ENCODE data around the gene CYP46A1. TPM values are rescaled to one million over a fixed set of nuclear protein-coding genes. Genes with fewer than 3 reads are reported as not detected.

The CYP46A1 gene
- total and polyA plus RNA-seq, 4 donors = 0.14 to 0.92 (median 0.48) TPM

DNA sequence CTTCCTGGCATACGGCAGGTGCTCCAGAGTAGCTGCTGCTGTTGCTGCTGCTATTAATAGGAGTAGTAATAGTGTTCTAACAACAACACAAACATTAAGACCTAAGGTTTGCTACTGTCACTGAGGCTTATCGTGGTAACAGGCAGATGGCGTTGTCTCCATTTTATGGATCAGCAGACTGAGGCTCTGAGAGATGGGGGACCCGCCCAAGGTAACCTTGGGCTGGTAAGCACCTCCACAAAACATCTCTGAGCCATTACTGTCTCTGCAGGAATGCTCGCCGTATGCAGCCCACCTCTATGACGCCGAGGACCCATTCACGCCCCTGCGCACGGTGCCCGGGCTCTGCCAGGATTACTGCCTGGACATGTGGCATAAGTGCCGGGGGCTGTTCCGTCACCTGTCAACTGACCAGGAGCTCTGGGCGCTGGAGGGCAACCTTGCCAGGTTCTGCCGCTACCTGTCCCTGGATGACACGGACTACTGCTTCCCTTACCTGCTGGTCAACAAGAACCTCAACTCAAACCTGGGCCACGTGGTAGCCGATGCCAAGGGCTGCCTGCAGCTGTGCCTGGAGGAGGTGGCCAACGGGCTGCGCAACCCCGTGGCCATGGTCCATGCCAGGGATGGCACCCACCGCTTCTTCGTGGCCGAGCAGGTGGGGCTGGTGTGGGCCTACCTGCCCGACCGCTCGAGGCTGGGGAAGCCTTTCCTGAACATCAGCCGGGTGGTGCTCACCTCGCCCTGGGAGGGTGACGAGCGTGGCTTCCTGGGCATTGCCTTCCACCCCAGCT is 31.9 kb upstream of the CYP46A1 start:
- H3K36me3 ChIP-seq (ENCODE audit: control insufficient read depth in 4 of 4, insufficient read depth in 3 of 4, low read depth in 1 of 4, low read length in 3 of 4) = no peaks in the 10 kb centered on the region
- no peaks in the 10 kb centered on the region for H3K4me1 ChIP-seq (ENCODE audit: control insufficient read depth in 4 of 4, insufficient read depth in 4 of 4, low read length in 3 of 4)
- 94% methylated on average over 32 of the region's 32 CpGs for WGBS
- no peak for DNase-seq (ENCODE audit: low spot score)
- H3K9ac ChIP-seq (ENCODE audit: low read depth in 1 of 2, low read length in 2 of 2) = no peak overlapping the region
- H3K4me3 ChIP-seq (ENCODE audit: low read depth in 1 of 3, low read length in 3 of 3) = no peak overlapping the region
- H3K27me3 ChIP-seq (ENCODE audit: control insufficient read depth in 4 of 4, insufficient read depth in 4 of 4, low read length in 3 of 4) = peaks cover 0 to 1% (median 0%) of the 10 kb centered on the region in 4 donors
- H3K27ac ChIP-seq (ENCODE audit: low read depth in 1 of 2, low read length in 2 of 2) = no peak overlapping the region
- H3K9me3 ChIP-seq (ENCODE audit: control insufficient read depth in 4 of 4, low read length in 3 of 4) = no peaks in the 10 kb centered on the region
- TF ChIP-seq REST (IDR thresholded peaks at IDR 0.05) (no peak), HNF4A (conservative IDR thresholded peaks at IDR 0.05) (no peak), NR2F2 (IDR thresholded peaks at IDR 0.05) (no peak), RAD21 (IDR thresholded peaks at IDR 0.05) (no peak), TAF1 (conservative IDR thresholded peaks at IDR 0.05) (no peak), ZBTB33 (IDR thresholded peaks at IDR 0.05) (no peak), RXRA (IDR thresholded peaks at IDR 0.05) (no peak), FOXA1 (IDR thresholded peaks at IDR 0.05) (no peak), GABPA (IDR thresholded peaks at IDR 0.05 in 1 of 2, conservative IDR thresholded peaks at IDR 0.05 in 1 of 2) (no peak), SP1 (IDR thresholded peaks at IDR 0.05) (no peak), ATF3 (IDR thresholded peaks at IDR 0.05) (no peak), HNF4G (IDR thresholded peaks at IDR 0.05) (no peak), JUND (IDR thresholded peaks at IDR 0.05) (no peak), EGR1 (IDR thresholded peaks at IDR 0.05; ENCODE audit: low read depth in 2 of 2) (no peak)
- TF ChIP-seq, protein P1, sequence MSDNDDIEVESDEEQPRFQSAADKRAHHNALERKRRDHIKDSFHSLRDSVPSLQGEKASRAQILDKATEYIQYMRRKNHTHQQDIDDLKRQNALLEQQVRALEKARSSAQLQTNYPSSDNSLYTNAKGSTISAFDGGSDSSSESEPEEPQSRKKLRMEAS (IDR thresholded peaks at IDR 0.05) = no peak
- TF ChIP-seq, protein P2, sequence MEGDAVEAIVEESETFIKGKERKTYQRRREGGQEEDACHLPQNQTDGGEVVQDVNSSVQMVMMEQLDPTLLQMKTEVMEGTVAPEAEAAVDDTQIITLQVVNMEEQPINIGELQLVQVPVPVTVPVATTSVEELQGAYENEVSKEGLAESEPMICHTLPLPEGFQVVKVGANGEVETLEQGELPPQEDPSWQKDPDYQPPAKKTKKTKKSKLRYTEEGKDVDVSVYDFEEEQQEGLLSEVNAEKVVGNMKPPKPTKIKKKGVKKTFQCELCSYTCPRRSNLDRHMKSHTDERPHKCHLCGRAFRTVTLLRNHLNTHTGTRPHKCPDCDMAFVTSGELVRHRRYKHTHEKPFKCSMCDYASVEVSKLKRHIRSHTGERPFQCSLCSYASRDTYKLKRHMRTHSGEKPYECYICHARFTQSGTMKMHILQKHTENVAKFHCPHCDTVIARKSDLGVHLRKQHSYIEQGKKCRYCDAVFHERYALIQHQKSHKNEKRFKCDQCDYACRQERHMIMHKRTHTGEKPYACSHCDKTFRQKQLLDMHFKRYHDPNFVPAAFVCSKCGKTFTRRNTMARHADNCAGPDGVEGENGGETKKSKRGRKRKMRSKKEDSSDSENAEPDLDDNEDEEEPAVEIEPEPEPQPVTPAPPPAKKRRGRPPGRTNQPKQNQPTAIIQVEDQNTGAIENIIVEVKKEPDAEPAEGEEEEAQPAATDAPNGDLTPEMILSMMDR (IDR thresholded peaks at IDR 0.05; ENCODE audit: low read depth, low read length, missing input control) = no peak

Data from liver (tissue), 9 donors.